Measurements from ENCODE around the gene GPR155. TPM values are rescaled to one million over a fixed set of nuclear protein-coding genes. Genes with fewer than 3 reads are reported as not detected.

GPR155 gene
- total RNA-seq, 1 experiment from 2014 or later = 2.1 TPM

DNA sequence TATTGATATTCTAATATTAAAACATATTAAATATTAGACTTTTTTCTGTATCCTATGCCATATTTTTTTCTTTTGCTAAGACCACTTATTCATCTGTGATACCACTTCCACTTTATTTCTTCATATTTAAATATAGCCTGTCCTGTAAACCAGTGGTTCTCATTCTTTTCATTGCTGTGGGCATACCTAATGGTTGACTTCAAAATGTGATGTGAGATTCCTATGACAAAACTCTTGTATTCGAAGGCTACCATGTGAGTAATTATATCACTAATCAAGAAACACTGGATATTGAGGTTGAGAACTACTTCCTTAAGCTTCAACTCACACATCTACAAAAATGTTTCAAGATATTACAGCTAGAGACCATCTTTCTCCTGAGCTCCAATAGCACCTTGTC lies 87.7 kb downstream of the GPR155 start:
- TF ChIP-seq SIN3A (IDR thresholded peaks at IDR 0.05; ENCODE audit: borderline replicate concordance, insufficient read depth, low read depth, low read length) = no peak
- TF ChIP-seq TCF7L2 (IDR thresholded peaks at IDR 0.05; ENCODE audit: low read depth, low read length) = no peak
- TF ChIP-seq, protein P1, sequence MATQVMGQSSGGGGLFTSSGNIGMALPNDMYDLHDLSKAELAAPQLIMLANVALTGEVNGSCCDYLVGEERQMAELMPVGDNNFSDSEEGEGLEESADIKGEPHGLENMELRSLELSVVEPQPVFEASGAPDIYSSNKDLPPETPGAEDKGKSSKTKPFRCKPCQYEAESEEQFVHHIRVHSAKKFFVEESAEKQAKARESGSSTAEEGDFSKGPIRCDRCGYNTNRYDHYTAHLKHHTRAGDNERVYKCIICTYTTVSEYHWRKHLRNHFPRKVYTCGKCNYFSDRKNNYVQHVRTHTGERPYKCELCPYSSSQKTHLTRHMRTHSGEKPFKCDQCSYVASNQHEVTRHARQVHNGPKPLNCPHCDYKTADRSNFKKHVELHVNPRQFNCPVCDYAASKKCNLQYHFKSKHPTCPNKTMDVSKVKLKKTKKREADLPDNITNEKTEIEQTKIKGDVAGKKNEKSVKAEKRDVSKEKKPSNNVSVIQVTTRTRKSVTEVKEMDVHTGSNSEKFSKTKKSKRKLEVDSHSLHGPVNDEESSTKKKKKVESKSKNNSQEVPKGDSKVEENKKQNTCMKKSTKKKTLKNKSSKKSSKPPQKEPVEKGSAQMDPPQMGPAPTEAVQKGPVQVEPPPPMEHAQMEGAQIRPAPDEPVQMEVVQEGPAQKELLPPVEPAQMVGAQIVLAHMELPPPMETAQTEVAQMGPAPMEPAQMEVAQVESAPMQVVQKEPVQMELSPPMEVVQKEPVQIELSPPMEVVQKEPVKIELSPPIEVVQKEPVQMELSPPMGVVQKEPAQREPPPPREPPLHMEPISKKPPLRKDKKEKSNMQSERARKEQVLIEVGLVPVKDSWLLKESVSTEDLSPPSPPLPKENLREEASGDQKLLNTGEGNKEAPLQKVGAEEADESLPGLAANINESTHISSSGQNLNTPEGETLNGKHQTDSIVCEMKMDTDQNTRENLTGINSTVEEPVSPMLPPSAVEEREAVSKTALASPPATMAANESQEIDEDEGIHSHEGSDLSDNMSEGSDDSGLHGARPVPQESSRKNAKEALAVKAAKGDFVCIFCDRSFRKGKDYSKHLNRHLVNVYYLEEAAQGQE (IDR thresholded peaks at IDR 0.05; ENCODE audit: insufficient read depth in 1 of 2, low read depth in 2 of 2, low read length in 1 of 2) = no peak
- no peak for TF ChIP-seq POLR2AphosphoS5 (IDR thresholded peaks at IDR 0.05; ENCODE audit: low read depth, low read length)
- TF ChIP-seq, protein P2, sequence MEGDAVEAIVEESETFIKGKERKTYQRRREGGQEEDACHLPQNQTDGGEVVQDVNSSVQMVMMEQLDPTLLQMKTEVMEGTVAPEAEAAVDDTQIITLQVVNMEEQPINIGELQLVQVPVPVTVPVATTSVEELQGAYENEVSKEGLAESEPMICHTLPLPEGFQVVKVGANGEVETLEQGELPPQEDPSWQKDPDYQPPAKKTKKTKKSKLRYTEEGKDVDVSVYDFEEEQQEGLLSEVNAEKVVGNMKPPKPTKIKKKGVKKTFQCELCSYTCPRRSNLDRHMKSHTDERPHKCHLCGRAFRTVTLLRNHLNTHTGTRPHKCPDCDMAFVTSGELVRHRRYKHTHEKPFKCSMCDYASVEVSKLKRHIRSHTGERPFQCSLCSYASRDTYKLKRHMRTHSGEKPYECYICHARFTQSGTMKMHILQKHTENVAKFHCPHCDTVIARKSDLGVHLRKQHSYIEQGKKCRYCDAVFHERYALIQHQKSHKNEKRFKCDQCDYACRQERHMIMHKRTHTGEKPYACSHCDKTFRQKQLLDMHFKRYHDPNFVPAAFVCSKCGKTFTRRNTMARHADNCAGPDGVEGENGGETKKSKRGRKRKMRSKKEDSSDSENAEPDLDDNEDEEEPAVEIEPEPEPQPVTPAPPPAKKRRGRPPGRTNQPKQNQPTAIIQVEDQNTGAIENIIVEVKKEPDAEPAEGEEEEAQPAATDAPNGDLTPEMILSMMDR (IDR thresholded peaks at IDR 0.05) = no peak
- no peak overlapping the region for H3K4me3 ChIP-seq (ENCODE audit: low read depth in 2 of 2, low read length in 2 of 2)
- ATAC-seq (no peak), DNase-seq (ENCODE audit: low read depth, low spot score) (no peak)
- in situ Hi-C loops (cut with HindIII; ENCODE audit: low pct_unique_long_range_greater_than_20kb, low sequenced_read_pairs) = no loop called here
- no TSS peak for BruUV-seq (replicated peaks)
- no peaks in the 10 kb centered on the region for H3K27me3 ChIP-seq (ENCODE audit: control insufficient read depth, insufficient read depth, low read length)
- CTCF ChIA-PET = no interaction called here
- H3K36me3 ChIP-seq (ENCODE audit: control insufficient read depth, insufficient read depth, low read length) = peaks cover 8% of the 10 kb centered on the region
- intact Hi-C loops (cut with micrococcal nuclease; ENCODE audit: unreplicated experiment) = no loop called here
- POLR2A ChIA-PET = no interaction called here
- peaks cover 7% of the 10 kb centered on the region for H3K4me1 ChIP-seq (ENCODE audit: control insufficient read depth, insufficient read depth, low read length)
- no peak overlapping the region for H3K27ac ChIP-seq (ENCODE audit: low read length)
- H3K9me3 ChIP-seq (ENCODE audit: control insufficient read depth, insufficient read depth, low read depth, low read length) = no peaks in the 10 kb centered on the region

GRCh38 chr2:174397773-174398172 lies 89.1 kb downstream of the GPR155 start:
- POLR2A ChIA-PET = interaction anchor here (0.6 kb wide), 1 partner anchor 96 kb away, joined by 4 read pairs; no protein-coding TSS in a partner anchor
- in situ Hi-C loops (cut with HindIII; ENCODE audit: low pct_unique_long_range_greater_than_20kb, low sequenced_read_pairs) = no loop called here

More at GRCh38 chr2:174397773-174398172, 89.1 kb downstream of the GPR155 start:
- Histone ChIP-seq H3K4me3 (ENCODE audit: low read depth in 2 of 2, low read length in 2 of 2) (no peak overlapping the region), H3K36me3 (ENCODE audit: control insufficient read depth, insufficient read depth, low read length) (peaks cover 8% of the 10 kb centered on the region), H3K9me3 (ENCODE audit: control insufficient read depth, insufficient read depth, low read depth, low read length) (no peaks in the 10 kb centered on the region), H3K4me1 (ENCODE audit: control insufficient read depth, insufficient read depth, low read length) (peaks cover 13% of the 10 kb centered on the region), H3K27me3 (ENCODE audit: control insufficient read depth, insufficient read depth, low read length) (no peaks in the 10 kb centered on the region), H3K27ac (ENCODE audit: low read length) (no peak overlapping the region)
- TF ChIP-seq, protein P2 (IDR thresholded peaks at IDR 0.05) = no peak
- TF ChIP-seq, protein P1 (IDR thresholded peaks at IDR 0.05; ENCODE audit: insufficient read depth in 1 of 2, low read depth in 2 of 2, low read length in 1 of 2) = no peak
- TF ChIP-seq SIN3A (IDR thresholded peaks at IDR 0.05; ENCODE audit: borderline replicate concordance, insufficient read depth, low read depth, low read length) (no peak), POLR2AphosphoS5 (IDR thresholded peaks at IDR 0.05; ENCODE audit: low read depth, low read length) (no peak)
- DNase-seq (ENCODE audit: low read depth, low spot score) (no peak), ATAC-seq (no peak)
- intact Hi-C loops (cut with micrococcal nuclease; ENCODE audit: unreplicated experiment) = no loop called here
- CTCF ChIA-PET = no interaction called here
- no TSS peak for BruUV-seq (replicated peaks)
